HepG2 (cell line): Measurements from ENCODE around the gene TXNDC11. TPM values are rescaled to one million over a fixed set of nuclear protein-coding genes. Genes with fewer than 3 reads are reported as not detected.

Source experiments
- CENPX ChIP-seq: sonication (generic); formaldehyde crosslinking; IDR thresholded peaks from 2 replicates; pipeline ENCODE4 v1.9.0; 2021; ENCODE audit warnings: mild to moderate bottlenecking, missing genetic modification reagents, moderate library complexity
- CHD2 ChIP-seq: IDR thresholded peaks from 2 replicates; pipeline ENCODE4 v1.6.1; 2011; ENCODE audit warnings: low read depth, low read length, improper control_type of control experiment
- EED ChIP-seq: sonication (generic); formaldehyde crosslinking; IDR thresholded peaks from 2 replicates; pipeline ENCODE4 v1.5.0; 2020; ENCODE audit warnings: mild to moderate bottlenecking, missing genetic modification reagents
- EHMT2 ChIP-seq: fragments of 200-600 bp; sonication (generic); IDR thresholded peaks from 2 replicates; pipeline ENCODE4 v1.7.0; 2017; ENCODE audit warnings: antibody characterized with exemption, low read depth, low read length, borderline replicate concordance
- FIP1L1 ChIP-seq: fragments of 200-400 bp; formaldehyde crosslinking; IDR thresholded peaks from 2 replicates; pipeline ENCODE4 v1.6.1; 2018; ENCODE audit warnings: low read depth, mild to moderate bottlenecking, low read length, moderate library complexity, borderline replicate concordance; ENCODE audit not compliant: insufficient read depth
- IKZF5 ChIP-seq: IDR thresholded peaks from 2 replicates; pipeline ENCODE4 v1.6.1; 2018; ENCODE audit warnings: missing genetic modification reagents, mild to moderate bottlenecking, missing compliant biosample characterization
- MED13 ChIP-seq: sonication (generic); formaldehyde crosslinking; IDR thresholded peaks from 2 replicates; pipeline ENCODE4 v1.5.0; 2020; ENCODE audit warnings: missing genetic modification reagents
- MXD3 ChIP-seq: IDR thresholded peaks from 2 replicates; pipeline ENCODE4 v1.6.1; 2016; ENCODE audit warnings: mild to moderate bottlenecking, missing biosample characterization, missing genetic modification reagents
- MYNN ChIP-seq: sonication (generic); formaldehyde crosslinking; IDR thresholded peaks from 2 replicates; pipeline ENCODE4 v1.4.0; 2020; ENCODE audit warnings: mild to moderate bottlenecking, low read depth, missing genetic modification reagents
- PAX8 ChIP-seq: sonication (generic); formaldehyde crosslinking; IDR thresholded peaks from 2 replicates; pipeline ENCODE4 v1.8.0; 2022; ENCODE audit warnings: mild to moderate bottlenecking, missing genetic modification reagents, borderline replicate concordance
- TBP ChIP-seq: sonication (generic); formaldehyde crosslinking; IDR thresholded peaks from 2 replicates; pipeline ENCODE4 v1.5.0; 2020; ENCODE audit warnings: missing genetic modification reagents
- ZBTB25 ChIP-seq: IDR thresholded peaks from 2 replicates; pipeline ENCODE4 v1.6.1; 2018; ENCODE audit warnings: missing genetic modification reagents
- ZFP36 ChIP-seq: fragments of 150-350 bp; IDR thresholded peaks from 2 replicates; pipeline ENCODE4 v1.6.1; 2018; ENCODE audit warnings: borderline replicate concordance, low read length, low read depth; ENCODE audit not compliant: partially characterized antibody
- ZFP90 ChIP-seq: sonication (generic); formaldehyde crosslinking; IDR thresholded peaks from 2 replicates; pipeline ENCODE4 v1.8.0; 2022; ENCODE audit warnings: missing genetic modification reagents, mild to moderate bottlenecking, inconsistent platforms, borderline replicate concordance
- ZIK1 ChIP-seq: sonication (generic); formaldehyde crosslinking; IDR thresholded peaks from 2 replicates; pipeline ENCODE4 v1.5.0; 2020; ENCODE audit warnings: mild to moderate bottlenecking, low read depth, missing genetic modification reagents, borderline replicate concordance
- ZNF180 ChIP-seq: sonication (generic); formaldehyde crosslinking; IDR thresholded peaks from 2 replicates; pipeline ENCODE4 v1.4.0; 2020; ENCODE audit warnings: low read depth, missing genetic modification reagents, borderline replicate concordance
- ZNF44 ChIP-seq: sonication (generic); formaldehyde crosslinking; IDR thresholded peaks from 2 replicates; pipeline ENCODE4 v1.5.1; 2020; ENCODE audit warnings: mild to moderate bottlenecking, missing genetic modification reagents
- ZNF552 ChIP-seq: sonication (generic); formaldehyde crosslinking; IDR thresholded peaks from 2 replicates; pipeline ENCODE4 v1.9.0; 2022; ENCODE audit warnings: missing genetic modification reagents, mild to moderate bottlenecking, borderline replicate concordance
- ZNF790 ChIP-seq: sonication (generic); formaldehyde crosslinking; IDR thresholded peaks from 2 replicates; pipeline ENCODE4 v1.8.0; 2022; ENCODE audit warnings: missing genetic modification reagents, mild to moderate bottlenecking, borderline replicate concordance
- ZUFSP ChIP-seq: sonication (generic); formaldehyde crosslinking; IDR thresholded peaks from 2 replicates; pipeline ENCODE4 v1.9.0; 2021; ENCODE audit warnings: missing genetic modification reagents, mild to moderate bottlenecking, borderline replicate concordance
- polyA plus RNA-seq, 8 experiments: library from polyadenylated mRNA; depleted of rRNA in 3 of 8; stranded (reverse) in 7 of 8; unstranded in 1 of 8; fragments of >200 nt; fragmentation: Illumina TruSeq in 4 of 8; extraction: Trizol in 4 of 8; gene quantifications; 2 replicates each; pipeline versions ENCODE4 v1.2.1 to v1.2.3, GENCODE V29; 2011 to 2016; ENCODE audit warnings: low read depth in 4 of 8, missing spikeins in 1 of 8, mixed read lengths in 1 of 8; ENCODE audit not compliant: insufficient read depth in 1 of 8
- total RNA-seq, 5 experiments: library from RNA; depleted of rRNA; stranded (reverse); fragments of >200 nt; fragmentation: Illumina TruSeq; extraction: Trizol; gene quantifications; 2 replicates each; pipeline ENCODE4 v1.2.3, GENCODE V29; 2016; ENCODE audit warnings: low read depth in 1 of 5
- TF ChIP-seq, protein P1 (sequence below): sonication (generic); formaldehyde crosslinking; IDR thresholded peaks from 2 replicates; pipeline ENCODE4 v1.4.0; 2020; ENCODE audit warnings: mild to moderate bottlenecking, missing genetic modification reagents
- TF ChIP-seq, protein P2 (sequence below): sonication (generic); formaldehyde crosslinking; IDR thresholded peaks from 2 replicates; pipeline ENCODE4 v1.4.0; 2020; ENCODE audit warnings: mild to moderate bottlenecking, missing genetic modification reagents

TXNDC11 gene
- total and polyA plus RNA-seq, 2 of the 13 experiments (the other 11 are each of a cell fraction or from before 2014, with no cell fraction given), result 74.9 to 123 TPM

DNA sequence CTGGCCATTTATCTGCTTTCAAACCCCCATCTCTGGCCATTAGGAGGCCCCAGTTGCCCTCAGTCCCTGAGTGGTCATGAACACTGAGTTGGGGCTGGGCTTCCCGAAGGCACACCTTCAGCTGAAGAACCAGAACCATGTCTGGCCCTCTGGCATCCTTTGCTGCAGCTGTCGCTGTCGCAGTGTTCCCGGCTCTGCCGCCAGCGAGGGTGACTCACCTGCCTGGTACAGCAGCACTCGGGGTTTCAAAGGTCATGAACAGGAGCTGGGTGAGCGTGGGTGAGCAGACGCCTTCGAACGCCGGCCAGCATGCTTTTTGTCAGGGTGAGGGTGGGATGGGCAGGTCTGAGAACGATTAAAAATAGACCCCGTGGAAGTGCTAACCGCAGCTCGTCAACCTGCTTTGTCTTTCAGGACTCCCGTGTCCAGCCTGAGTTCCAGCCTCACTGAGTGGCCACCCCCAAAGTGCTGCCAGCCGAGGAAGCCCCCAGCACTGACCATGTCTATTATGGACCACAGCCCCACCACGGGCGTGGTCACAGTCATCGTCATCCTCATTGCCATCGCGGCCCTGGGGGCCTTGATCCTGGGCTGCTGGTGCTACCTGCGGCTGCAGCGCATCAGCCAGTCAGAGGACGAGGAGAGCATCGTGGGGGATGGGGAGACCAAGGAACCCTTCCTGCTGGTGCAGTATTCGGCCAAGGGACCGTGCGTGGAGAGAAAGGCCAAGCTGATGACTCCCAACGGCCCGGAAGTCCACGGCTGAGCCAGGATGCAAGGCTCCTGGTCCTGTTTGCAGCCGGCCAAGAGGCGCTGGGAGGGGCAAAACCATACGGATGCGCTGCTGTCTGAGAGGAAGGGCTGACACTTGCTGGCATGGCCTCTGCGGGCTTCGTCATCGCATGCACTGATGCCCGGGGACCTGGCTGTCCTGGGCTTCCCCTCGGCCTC lies 66.8 kb downstream of the TXNDC11 start (continued):
- no peak for TF ChIP-seq FIP1L1
- TF ChIP-seq ZNF790 (CRISPR knock-in tag), result no peak
- 0 out of 2 replicates have a peak, but pooled peaks have one; percentile 24 for TF ChIP-seq MYNN
- no peak for TF ChIP-seq CHD2
- no peak for TF ChIP-seq EHMT2
- TF ChIP-seq IKZF5 (CRISPR knock-in tag), result peak; percentile 14; the same call in 1 of the 2 replicates
- TF ChIP-seq, protein P1, sequence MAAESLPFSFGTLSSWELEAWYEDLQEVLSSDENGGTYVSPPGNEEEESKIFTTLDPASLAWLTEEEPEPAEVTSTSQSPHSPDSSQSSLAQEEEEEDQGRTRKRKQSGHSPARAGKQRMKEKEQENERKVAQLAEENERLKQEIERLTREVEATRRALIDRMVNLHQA, result no peak
- no peak for TF ChIP-seq ZNF44
- no peak for TF ChIP-seq ZBTB25 (CRISPR knock-in tag)
- no peak for TF ChIP-seq ZFP36
- TF ChIP-seq, protein P2, sequence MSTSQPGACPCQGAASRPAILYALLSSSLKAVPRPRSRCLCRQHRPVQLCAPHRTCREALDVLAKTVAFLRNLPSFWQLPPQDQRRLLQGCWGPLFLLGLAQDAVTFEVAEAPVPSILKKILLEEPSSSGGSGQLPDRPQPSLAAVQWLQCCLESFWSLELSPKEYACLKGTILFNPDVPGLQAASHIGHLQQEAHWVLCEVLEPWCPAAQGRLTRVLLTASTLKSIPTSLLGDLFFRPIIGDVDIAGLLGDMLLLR (CRISPR knock-in tag), result no peak
- no peak for TF ChIP-seq CENPX (CRISPR knock-in tag)
- TF ChIP-seq ZIK1 (CRISPR knock-in tag), result no peak
- TF ChIP-seq TBP, result no peak
- TF ChIP-seq ZUFSP (CRISPR knock-in tag), result no peak
- TF ChIP-seq EED (CRISPR knock-in tag), result peak; percentile 90; the same call in 1 of the 2 replicates
- no peak; the same call in 1 of the 2 replicates for TF ChIP-seq ZNF552 (CRISPR knock-in tag)
- no peak for TF ChIP-seq ZNF180 (CRISPR knock-in tag)
- no peak for TF ChIP-seq MED13 (CRISPR knock-in tag)
- TF ChIP-seq MXD3 (CRISPR knock-in tag), result peak; percentile 73
- TF ChIP-seq ZFP90 (CRISPR knock-in tag), result no peak
- TF ChIP-seq PAX8 (CRISPR knock-in tag), result no peak
